H1 (cell line): ENCODE measurements around the gene DGKI.

Source experiments
- CHD2 ChIP-seq: IDR thresholded peaks from 2 replicates; pipeline ENCODE4 v1.6.1; 2012; ENCODE audit warnings: low read length, improper control_type of control experiment
- GABPA ChIP-seq: IDR thresholded peaks from 2 replicates; pipeline ENCODE4 v1.6.1; 2011; ENCODE audit warnings: mild to moderate bottlenecking, low read length, moderate library complexity, borderline replicate concordance; ENCODE audit not compliant: insufficient read depth
- POLR2A ChIP-seq, 2 experiments: IDR thresholded peaks; 1 replicate in 1 of 2; 2 replicates in 1 of 2; pipeline ENCODE4 v1.6.1; 2011; ENCODE audit warnings: low read depth in 2 of 2, low read length in 2 of 2, mild to moderate bottlenecking in 2 of 2; ENCODE audit errors: control extremely low read depth in 1 of 2
- SIN3A ChIP-seq, 2 experiments: IDR thresholded peaks in 1 of 2; conservative IDR thresholded peaks in 1 of 2; 2 replicates each; pipeline ENCODE4 v1.6.1; 2011 to 2012; ENCODE audit warnings: low read length in 2 of 2, improper control_type of control experiment in 1 of 2, low read depth in 1 of 2, mild to moderate bottlenecking in 1 of 2
- YY1 ChIP-seq: IDR thresholded peaks from 2 replicates; pipeline ENCODE4 v1.6.1; 2011; ENCODE audit warnings: low read depth, mild to moderate bottlenecking, low read length
- TF ChIP-seq, protein P1 (sequence below), 3 experiments: IDR thresholded peaks; 1 replicate in 2 of 3; 2 replicates in 1 of 3; pipeline versions ENCODE4 v1.5.1 to v1.6.1; 2011; ENCODE audit warnings: low read length in 3 of 3, mild to moderate bottlenecking in 3 of 3, inconsistent platforms in 2 of 3, low read depth in 1 of 3, moderate library complexity in 1 of 3; ENCODE audit not compliant: insufficient read depth in 1 of 3; ENCODE audit errors: control extremely low read depth in 1 of 3

DNA sequence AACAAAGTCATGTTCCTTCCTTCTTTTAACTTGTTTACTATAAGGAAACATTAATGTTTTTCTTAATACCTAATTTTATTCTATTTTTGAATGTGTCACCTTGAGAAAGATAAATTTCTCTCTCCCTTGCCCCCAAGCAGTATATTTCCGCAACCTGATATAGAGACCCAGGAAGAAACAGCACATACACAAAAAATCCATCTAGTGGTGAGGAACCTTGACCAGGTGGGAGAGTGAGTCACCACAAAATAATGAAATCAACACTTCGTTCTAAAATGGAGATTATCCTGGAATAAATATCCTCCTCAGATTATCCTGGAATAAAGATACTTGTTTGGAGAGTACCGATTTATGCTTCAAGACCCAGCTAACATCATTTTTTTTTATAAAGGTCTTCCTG, 270.3 kb downstream of the DGKI start:
- TF ChIP-seq CHD2 (no peak), YY1 (no peak), POLR2A (IDR thresholded peaks at IDR 0.05; ENCODE audit: control extremely low read depth in 1 of 2, low read depth in 2 of 2, low read length in 2 of 2) (no peak), SIN3A (conservative IDR thresholded peaks at IDR 0.05 in 1 of 2, IDR thresholded peaks at IDR 0.05 in 1 of 2; ENCODE audit: low read depth in 1 of 2, low read length in 2 of 2) (no peak), GABPA (no peak)
- TF ChIP-seq, protein P1, sequence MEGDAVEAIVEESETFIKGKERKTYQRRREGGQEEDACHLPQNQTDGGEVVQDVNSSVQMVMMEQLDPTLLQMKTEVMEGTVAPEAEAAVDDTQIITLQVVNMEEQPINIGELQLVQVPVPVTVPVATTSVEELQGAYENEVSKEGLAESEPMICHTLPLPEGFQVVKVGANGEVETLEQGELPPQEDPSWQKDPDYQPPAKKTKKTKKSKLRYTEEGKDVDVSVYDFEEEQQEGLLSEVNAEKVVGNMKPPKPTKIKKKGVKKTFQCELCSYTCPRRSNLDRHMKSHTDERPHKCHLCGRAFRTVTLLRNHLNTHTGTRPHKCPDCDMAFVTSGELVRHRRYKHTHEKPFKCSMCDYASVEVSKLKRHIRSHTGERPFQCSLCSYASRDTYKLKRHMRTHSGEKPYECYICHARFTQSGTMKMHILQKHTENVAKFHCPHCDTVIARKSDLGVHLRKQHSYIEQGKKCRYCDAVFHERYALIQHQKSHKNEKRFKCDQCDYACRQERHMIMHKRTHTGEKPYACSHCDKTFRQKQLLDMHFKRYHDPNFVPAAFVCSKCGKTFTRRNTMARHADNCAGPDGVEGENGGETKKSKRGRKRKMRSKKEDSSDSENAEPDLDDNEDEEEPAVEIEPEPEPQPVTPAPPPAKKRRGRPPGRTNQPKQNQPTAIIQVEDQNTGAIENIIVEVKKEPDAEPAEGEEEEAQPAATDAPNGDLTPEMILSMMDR (IDR thresholded peaks at IDR 0.05; ENCODE audit: control extremely low read depth in 1 of 3, insufficient read depth in 1 of 3, low read depth in 1 of 3, low read length in 3 of 3) = no peak
